CD4-positive, alpha-beta T cell treated with Interleukin-6 for 4 hours (primary cell): ENCODE results near the gene PCBD1.
"Not testable (repeated sequence)": the region's sequence is repeated elsewhere in the genome, so short reads cannot be mapped to it uniquely, and the experiment has no call there.

Experiments
- DNase-seq: peaks from one replicate; pipeline ENCODE4 v3.0.0-alpha.2; 2020; ENCODE audit warnings: mixed read lengths

PCBD1 gene

GRCh38 chr10:70887804-70888800 is at the start of gene PCBD1:
TSS of gene PCBD1 (minus strand) at chr10:70888565. CDS start at chr10:70888533, 32 bp downstream.
- DNase-seq = peak; percentile 85

DNA sequence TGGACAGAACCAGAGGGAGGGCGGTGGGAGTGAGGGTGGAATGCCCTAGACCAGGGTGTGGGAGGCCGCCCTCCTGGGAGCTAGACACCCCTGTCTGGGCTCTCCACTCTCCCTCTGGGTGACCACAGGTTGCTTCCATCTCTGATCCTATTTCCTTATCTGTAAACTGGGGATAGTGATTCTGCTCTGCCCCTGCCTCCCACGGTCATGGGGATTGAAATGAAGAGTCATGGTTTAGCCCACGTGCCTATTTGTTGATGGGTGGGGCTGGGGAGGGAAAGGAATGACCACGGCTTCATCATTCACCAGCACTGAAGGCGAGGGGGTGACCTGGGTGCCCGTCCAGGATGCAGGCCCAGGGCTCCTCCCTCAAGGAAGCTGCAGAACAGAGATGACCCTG is 49.3 kb upstream of the PCBD1 start:
- no peak for DNase-seq

DNA sequence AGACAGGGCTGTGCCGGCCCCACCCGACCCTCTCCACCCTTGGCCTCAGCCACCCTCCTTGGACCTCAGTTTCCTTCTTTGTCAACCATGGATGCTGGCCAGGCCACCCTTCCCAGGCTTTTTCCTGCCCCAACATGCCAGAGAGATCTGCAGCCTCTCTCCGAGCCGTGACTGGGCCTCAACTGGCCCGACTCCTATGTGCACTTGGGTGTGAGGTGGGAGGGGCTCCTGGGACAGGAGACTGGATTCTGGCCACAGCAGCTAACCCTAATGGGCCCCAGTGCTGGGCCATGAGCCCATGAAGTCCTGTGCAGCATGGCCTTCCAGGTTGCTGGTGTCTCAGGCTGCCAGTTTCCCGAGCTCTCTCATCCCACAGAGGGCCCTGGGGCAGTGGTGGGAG is 47.7 kb upstream of the PCBD1 start:
- no peak for DNase-seq

DNA sequence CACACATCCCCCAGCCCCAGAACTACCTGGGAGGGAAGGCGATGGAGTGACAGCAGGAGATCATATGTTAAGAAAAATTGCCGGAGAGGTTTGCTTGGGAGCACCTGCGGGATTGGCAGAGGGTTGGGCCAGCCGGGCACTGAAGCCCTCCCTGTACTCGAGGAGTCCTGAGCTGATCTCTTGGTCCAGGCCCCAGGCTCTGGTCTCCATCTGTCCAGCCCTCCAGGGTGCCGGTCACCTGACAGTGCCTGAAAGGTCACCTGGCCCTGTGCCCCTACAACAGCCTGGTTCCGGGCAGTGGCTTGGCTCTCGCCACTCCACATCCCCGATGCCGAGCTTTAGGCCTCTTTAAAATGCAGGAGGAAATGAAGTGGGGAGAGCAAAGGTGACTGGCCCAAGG is 47.3 kb upstream of the PCBD1 start:
- DNase-seq = no peak

- DNase-seq = no peak
Measured at GRCh38 chr10:70935125-70935625, 46.8 kb upstream of the PCBD1 start.

DNA sequence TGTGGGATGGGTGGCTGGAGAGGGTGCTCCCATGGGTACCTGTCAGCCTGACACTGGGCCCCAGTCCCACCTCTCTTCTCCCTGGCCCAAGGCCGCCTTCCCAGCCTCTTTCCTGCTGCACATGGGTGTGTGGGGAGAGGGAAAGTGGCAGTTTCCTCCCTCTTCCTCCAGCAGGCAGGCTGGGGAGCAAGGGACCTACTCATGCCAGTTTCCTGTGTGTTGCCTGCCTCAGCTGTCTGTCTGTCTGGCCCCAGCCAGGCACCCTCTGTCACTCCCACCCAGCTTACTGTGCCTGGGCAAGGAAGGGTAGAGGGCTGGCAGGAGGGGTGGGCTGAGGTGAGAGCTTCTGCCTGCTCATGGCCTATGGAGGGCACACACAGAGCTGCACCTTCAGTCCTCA is 46.3 kb upstream of the PCBD1 start:
- DNase-seq = no peak

DNA sequence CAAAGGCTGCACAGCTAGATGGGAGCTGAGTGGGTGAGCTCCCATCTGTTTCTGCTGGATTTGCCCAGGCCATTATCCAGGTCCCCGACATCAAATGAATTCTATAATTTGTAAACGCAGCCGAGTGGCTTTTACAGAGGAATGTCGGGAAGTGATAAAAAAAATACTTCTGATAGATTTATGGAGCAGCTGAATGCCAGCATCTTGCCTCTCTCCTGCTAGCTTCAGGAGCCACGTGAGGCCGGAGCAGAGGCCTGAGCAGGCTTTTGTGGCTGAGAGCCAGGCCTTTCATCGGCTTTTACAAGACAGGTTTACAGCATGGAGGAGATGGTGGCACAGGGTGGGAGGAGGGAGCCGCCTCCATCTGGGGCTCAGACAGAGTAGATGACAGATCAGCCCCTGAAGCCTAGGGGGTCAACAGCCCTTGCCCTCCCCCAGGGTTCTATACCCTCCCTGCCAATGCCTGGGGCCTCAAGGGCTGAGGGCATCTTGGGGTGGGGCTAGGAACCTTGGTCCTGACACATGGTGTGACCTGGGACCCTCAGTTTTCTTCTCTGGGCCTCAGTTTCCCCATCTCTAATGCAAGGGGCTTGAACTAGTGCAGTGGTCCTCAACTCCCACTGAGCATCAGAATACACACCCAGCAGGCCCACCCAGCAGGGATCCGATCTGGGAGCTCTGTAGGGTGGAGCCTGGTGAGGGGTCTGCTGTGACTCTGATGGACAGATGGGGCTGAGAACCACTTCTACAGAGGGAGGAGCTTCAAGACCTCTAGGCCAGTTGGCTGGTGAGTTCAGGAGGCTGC is 44.2 kb upstream of the PCBD1 start:
- DNase-seq = no peak

DNA sequence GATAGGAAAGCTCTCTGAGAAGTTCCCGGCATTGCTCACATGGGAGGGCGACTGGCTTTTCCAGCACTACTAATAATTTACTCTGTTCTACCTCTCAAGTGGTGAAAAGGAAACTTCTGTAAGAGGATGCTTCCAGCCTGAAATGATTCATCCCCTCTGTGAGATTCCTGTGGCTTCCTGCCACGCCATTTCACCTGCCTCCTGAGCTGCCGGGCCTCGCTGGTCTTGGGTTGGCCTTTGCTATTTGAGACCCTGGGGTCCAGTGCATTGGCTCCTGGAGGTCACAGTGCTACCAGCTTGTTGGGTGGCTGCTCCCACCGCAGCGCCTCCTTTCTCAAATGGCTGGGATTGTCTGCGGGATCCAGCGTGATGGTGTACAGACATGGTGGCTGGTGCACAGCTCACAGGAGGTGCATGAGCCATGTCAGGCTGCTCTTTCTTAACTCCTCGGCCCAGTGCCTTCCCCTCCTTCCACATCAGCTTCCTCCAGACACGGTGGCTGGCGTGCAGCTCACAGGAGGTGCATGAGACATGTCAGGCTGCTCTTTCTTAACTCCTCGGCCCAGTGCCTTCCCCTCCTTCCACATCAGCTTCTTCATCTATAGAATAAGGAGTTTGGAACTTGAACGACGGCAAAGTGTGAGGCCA is 42.9 kb upstream of the PCBD1 start:
- no peak for DNase-seq

- no peak for DNase-seq
Measured at GRCh38 chr10:70930263-70931000, 42.1 kb upstream of the PCBD1 start.

- no peak for DNase-seq
Measured at GRCh38 chr10:70928140-70928539, 39.8 kb upstream of the PCBD1 start.

DNA sequence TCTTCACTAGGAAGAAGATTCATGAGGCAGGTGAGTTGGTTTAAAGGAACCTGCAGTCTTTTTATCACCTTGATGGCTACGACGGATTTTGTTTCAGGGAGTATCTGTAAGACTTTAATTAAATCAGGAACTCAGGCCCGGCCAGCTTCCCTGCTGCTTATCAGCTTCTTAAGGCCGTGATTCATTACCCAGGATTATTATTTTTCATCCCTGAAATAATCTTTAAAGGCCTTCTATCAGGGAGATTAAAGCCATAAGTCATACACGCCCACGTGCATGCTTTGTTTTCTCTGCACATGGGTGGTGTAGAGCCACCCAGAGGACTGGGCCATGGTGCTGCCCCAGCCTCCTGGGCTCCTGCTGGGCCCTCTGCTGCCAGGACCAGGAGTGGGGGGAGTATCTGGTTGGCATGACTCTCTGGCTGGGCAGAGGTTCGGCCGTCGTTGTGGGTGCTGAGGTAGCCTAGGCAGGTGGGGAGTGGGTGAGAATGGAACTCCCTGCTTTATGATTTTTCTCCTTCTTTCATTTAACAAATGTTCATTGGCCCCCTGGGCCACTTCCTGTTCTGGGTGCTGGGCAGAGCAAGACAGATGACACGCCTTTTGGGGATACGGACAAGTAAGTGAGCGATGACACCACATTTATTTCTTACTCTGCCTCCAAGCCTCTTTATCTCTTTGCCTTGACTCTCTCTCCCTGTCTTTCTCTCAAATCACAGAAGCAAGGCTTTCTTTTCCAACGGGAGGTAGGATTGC is 39.0 kb upstream of the PCBD1 start:
- no peak for DNase-seq

DNA sequence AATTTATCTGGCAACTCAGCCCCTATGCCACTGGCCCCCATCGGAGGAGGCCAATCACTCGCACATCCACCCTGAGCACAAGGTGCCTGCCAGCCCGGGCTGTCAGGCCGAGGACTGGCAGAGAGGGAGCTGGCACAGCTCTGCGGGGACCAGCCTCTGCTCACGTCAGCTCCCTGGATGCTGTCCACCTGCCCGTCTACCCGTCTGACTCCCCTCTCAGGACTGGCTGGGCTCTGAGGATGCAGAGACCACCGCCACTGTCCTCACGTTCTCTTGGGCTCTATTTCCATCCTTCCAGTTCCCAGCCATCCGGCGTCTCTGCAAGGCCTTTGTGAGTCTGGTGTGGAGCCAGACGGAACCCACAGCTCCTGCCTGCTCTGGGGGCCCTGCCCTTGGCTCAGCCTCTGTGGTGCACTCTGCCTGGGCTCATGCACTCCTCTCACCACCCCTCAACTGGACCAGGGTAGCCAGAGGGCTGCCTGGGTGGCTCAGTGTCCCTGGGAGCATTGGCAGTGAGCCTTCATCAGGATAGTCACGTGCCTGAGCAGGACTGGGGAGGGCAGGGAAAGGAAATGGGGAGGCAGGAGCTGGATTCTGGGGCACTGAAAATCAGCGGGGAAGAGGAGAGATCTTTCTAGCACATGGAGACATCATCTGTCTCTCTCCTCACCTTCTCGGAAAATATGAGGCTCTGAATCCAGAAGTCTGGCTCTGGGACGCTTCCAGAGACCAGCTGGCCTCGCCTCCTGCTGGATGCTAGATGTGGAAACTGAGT is 38.0 kb upstream of the PCBD1 start:
- no peak for DNase-seq

GRCh38 chr10:70925377-70926225 is 37.2 kb upstream of the PCBD1 start:
- peak; percentile 53 for DNase-seq

DNA sequence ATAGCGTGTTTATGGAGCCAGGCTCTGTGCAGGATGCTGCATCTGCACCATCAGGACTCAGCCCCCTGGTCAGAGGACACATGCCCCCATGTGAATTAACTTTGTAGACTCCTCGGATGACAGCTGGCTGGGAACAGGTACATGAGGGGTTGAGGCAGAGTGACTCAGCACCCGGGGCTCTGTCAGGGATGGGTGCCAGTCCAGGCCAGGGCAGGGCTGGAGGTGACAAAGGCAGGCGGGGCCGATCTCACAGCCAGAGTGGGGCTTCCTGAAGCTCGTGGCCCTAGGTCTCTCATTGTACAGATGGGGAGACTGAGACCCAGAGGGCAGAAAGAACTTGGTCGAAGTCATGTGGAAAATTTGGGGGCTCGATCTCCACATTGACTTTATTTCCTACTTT is 35.3 kb upstream of the PCBD1 start:
- no peak for DNase-seq

DNA sequence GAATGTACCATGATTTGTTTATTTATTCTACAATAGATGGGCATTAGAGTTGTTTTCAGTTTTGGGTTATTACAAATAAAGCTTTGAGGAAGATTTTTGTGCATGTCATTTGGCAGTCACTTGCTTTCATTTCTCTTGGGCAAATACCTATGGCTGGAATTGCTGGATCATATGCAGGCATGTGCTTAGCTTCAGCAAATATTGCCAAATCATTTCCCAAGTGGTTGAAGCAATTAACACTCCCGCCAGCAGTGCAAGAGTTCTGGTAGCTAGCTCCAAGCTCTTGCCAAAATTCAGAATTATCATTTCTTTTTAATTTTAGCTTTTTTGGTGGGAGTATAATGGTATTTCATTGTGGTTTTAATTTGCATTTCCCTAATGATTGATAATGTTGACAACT is 32.9 kb upstream of the PCBD1 start:
- no peak for DNase-seq

GRCh38 chr10:70920519-70920918 is 32.2 kb upstream of the PCBD1 start:
- no peak for DNase-seq

GRCh38 chr10:70919906-70920305 is 31.5 kb upstream of the PCBD1 start:
- not testable (repeated sequence) for DNase-seq

GRCh38 chr10:70918851-70919530 is 30.6 kb upstream of the PCBD1 start:
- no peak for DNase-seq

DNA sequence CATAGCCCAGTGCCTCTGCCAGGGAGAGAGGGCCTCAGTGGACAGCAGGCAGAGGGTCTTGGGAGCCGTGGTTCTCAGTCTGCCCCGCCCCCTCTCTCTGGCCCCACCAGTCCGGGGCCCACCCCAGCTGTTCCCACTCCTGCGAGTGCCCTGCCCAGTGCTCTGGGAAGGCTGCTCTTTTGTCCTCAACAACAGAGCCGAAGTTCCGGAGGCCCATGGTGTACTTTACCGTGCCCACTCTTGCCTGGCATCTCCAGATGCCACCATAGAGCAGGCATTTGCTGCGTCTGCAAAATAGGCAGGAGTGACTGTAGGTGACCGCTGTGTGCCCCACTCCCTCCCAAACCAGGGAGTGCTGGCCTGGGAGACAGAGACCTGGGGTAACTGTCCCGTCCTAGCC is 29.3 kb upstream of the PCBD1 start:
- no peak for DNase-seq
